A549 treated with GW870086 at 1 μM for 4 hours (cell line): ENCODE results near the gene OR51E1. TPM values are rescaled to one million over a fixed set of nuclear protein-coding genes. Genes with fewer than 3 reads are reported as not detected.

Experiments
- total RNA-seq: library from RNA; stranded (reverse); fragments of 200-300 nt; extraction: Qiagen RNA extraction; gene quantifications from 5 replicates; pipeline ENCODE4 v1.2.3, GENCODE V29; 2022; ENCODE audit warnings: low read depth

OR51E1 gene, protein sequence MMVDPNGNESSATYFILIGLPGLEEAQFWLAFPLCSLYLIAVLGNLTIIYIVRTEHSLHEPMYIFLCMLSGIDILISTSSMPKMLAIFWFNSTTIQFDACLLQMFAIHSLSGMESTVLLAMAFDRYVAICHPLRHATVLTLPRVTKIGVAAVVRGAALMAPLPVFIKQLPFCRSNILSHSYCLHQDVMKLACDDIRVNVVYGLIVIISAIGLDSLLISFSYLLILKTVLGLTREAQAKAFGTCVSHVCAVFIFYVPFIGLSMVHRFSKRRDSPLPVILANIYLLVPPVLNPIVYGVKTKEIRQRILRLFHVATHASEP
- total RNA-seq: not detected in 5 replicates

DNA sequence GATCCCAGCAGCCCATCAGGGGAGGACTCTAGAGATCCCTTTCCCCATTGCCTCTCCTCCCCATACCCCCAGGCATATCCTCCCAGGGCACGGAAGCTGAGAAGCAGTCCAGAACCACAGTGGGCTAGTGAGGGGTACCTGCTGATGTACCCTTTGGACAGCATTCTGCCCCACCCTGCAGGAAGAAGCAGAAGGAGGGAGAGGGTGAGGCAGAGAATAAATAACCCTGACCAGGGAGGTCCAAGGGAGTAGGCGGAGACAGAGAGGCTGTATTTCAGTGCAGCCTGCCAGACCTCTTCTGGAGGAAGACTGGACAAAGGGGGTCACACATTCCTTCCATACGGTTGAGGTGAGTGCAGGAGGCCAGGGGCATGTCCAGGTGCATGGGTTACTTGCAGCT, at the start of gene OR51E1:
TSS of gene OR51E1 (plus strand) at position 301 of the 400 bp plus-strand sequence. CDS start 8,545 bp downstream, outside the sequence.

DNA sequence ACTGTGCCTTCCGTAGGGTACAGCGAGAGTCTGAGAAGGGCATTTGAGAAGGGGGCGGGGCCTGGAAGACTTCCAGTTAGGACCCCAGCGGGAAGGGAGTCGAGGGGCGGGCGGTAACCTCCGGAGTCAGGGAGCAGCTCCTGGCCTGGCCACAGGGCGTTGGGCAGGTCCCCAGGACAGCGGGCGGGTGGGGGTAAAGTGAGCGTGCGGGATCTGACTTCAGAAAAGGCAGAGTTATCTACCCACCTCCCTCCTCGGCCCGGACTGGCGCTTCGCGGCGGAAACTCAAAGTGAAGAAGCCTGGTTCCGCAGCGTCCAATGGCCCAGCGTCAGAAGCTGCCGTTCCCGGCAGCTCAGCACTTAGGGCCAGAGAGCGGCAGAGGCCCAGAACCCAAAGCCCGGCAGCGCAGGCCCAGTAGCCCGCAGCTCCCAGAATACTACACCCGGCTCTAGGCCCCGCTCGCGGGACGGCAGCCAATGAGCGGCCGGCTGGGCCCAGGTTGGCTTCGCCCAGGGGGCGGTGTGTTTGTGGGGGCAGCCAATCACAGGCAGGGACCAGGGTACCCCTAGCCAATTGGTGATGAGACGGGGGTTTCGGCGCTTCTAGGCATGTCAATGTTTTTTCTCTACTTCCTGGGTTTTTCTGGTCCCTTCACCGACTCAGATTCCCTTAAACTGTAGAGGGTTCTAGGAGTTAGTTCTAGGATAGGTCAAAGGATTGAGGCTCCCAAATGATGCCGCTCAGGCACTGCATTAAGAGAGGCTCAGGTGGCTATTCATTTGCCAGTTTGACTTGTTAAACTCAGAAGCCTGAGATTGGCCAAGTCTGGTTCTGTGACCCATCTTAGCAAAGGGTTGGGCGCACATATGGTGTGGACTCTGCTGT, 35.8 kb upstream of the OR51E1 start, which contains the start of gene TRIM68:
TSS of gene TRIM68 (minus strand) at position 451 of the 886 bp plus-strand sequence. CDS start 2,727 bp downstream, outside the sequence.

DNA sequence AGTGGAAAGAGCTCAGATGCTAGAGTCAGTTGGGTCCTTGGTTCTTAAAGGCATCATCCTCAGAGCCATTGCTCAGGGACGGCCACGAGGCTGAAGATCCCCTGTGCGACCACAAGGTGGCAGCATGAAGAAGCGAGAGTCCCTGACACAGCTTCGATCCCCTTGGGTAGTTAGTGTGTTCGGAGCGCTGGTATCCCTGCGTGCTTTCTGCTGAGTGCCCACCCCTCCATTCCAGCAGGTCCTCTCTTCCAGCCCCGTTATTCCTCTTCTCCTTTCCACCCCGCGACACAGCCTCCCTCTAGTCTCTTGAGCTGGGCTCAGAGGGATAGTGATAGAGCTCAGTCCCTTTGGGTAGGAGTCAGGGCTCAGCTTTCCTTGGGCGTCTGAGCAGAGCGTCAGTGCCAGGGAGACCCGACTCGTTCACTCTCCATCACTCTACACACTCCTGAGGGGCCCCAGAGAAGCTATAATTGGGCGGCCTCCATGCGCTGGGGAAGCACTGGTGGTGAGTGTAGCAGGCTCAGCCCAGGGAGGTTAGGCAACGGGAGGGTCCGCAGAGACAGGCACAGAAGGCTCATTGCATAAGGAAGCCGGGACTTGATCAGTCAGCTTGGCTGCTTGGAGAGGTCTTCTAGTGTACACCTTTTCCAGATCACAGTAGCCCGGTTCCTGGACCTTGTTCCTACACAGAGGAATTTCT, 6.7 kb upstream of the OR51E1 start, which contains the start of gene OR51D1:
TSS of gene OR51D1 (plus strand) at position 516 of the 700 bp plus-strand sequence. CDS start 2,314 bp downstream, outside the sequence.

DNA sequence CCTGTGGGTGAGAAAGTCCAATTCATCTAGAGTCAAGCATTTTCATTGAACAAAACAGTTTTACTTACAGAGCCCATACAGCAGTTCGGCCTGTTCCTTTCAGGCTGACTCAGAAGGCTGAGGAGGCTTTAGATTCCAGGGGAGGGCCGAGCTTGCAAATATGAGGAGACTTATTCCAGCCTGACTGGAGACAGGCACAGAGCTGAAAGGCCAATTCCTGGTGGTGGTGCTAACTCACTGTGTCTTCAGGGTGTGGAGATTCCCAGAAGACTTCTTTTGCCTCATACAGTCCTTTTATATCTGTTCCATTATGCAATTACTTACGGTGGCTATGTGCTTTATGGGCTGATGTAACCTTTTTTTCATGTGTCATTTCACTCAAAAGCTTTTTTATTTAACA, 53.8 kb downstream of the OR51E1 start, which contains the start of gene OR51E2:
TSS of gene OR51E2 (minus strand) at position 269 of the 400 bp plus-strand sequence. CDS start 15,142 bp downstream, outside the sequence.

DNA sequence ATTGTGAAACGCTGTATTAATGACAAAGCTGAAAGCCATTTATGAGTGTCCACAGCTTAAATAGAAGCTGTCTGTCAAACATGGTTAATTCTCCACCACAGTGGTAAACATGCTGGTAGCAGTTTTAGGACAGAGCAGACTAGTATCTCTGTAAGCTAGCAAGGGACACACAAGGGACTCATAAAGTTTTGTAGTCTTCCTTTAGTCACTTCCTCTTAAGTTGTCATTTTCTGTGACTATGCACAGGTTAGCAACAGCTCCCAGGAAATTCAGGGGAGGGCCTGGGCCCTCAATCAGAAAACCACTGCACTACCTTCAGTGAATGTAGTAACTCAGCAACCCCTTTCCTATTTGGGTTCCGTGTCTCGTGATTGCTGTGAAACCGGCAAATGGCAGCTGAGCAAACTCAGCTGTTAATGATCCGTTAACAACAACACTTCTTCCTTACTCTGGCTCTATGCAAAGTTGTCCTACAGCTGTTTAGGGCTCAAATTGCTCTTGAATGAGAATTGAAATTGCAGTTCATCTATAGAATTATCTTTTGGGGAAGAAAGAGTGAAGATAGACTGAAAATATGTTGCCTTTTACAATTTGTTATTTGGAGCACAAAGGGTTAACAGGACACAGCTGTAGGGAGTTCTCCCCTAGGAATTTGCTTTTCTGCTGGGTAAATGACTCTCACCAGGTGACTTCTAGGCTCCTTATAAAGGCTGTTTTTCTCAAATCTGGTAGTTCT, 60.4 kb downstream of the OR51E1 start, which contains the start of gene MMP26:
TSS of gene MMP26 (plus strand) at position 731 of the 736 bp plus-strand sequence.

Other genes starting within 250 kb of the OR51E1 start
- not detected in 5 replicates for gene OR52K2, start 194.7 kb upstream of the OR51E1 start, total RNA-seq
- gene OR52K1, start 161.3 kb upstream of the OR51E1 start, total RNA-seq: not detected in 5 replicates
- gene OR52M1, start 98.8 kb upstream of the OR51E1 start, total RNA-seq: not detected in 5 replicates
- not detected in 5 replicates for gene OR52I2, start 62.2 kb upstream of the OR51E1 start, total RNA-seq
- not detected in 5 replicates for gene OR52I1, start 49.9 kb upstream of the OR51E1 start, total RNA-seq
- 8.1 to 10.0 TPM (median 9.6 TPM) in 5 replicates for gene TRIM68, start 35.8 kb upstream of the OR51E1 start, total RNA-seq
- not detected in 5 replicates for gene OR51D1, start 6.5 kb upstream of the OR51E1 start, total RNA-seq
- gene OR51E2, start 53.9 kb downstream of the OR51E1 start, total RNA-seq: not detected in 5 replicates
- gene MMP26, start 60.8 kb downstream of the OR51E1 start, total RNA-seq: not detected in 5 replicates
- gene OR51F1, start 126.0 kb downstream of the OR51E1 start, total RNA-seq: not detected in 5 replicates
- not detected in 5 replicates for gene OR52R1, start 160.4 kb downstream of the OR51E1 start, total RNA-seq
- gene OR51F2, start 177.3 kb downstream of the OR51E1 start, total RNA-seq: not detected in 5 replicates
- gene OR51S1, start 205.2 kb downstream of the OR51E1 start, total RNA-seq: not detected in 5 replicates
- not detected in 5 replicates for gene OR51T1, start 237.9 kb downstream of the OR51E1 start, total RNA-seq